Measurements from ENCODE around the gene CALR3.
"Not testable (repeated sequence)": the region's sequence is repeated elsewhere in the genome, so short reads cannot be mapped to it uniquely, and the experiment has no call there.

The CALR3 gene

DNA sequence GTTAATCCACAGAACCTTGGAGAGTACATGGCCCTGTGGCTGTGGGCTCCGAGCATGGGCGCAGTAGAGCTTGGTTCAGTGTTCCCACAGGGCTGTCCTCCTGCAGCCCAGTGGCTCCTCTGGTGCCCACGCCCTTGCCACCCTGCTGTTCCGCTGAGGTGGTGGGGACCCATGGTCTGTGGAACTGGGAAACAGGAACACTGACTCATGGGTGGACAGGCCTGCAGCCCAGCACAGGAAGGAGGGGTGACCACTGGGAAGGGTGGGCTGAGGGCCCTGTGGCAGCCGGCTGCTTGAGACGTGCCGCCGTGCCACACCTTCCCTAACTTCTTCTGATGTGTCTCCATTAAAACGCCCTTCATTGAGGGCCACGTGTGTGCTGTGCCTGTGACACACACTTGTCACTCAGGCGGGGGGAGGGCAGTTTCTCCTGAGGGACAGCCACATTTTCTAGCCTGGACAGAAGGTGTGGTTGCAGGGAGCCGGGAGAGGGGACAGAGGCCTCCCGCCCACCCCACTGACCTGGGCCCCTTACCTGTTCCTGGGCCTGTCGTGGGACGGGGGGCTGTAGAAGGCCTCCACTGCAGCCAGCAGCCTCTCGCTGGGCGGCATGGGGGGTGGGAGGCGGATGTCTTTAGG is 25.1 kb upstream of the CALR3 start:
- peaks cover 94% of the 10 kb centered on the region for H3K36me3 ChIP-seq (ENCODE audit: insufficient read depth, low read depth, low read length)
- no peak overlapping the region for H3K27ac ChIP-seq (ENCODE audit: low read length)
- H3K4me3 ChIP-seq (ENCODE audit: low read length), result no peak overlapping the region
- H3K9ac ChIP-seq (ENCODE audit: low read depth, low read length), result no peak overlapping the region
- no peaks in the 10 kb centered on the region for H3K27me3 ChIP-seq (ENCODE audit: insufficient read depth, low read length)
- no peaks in the 10 kb centered on the region for H3K9me3 ChIP-seq (ENCODE audit: insufficient read depth, low read depth, low read length)
- no peaks in the 10 kb centered on the region for H3K4me1 ChIP-seq (ENCODE audit: insufficient read depth, low read length)

DNA sequence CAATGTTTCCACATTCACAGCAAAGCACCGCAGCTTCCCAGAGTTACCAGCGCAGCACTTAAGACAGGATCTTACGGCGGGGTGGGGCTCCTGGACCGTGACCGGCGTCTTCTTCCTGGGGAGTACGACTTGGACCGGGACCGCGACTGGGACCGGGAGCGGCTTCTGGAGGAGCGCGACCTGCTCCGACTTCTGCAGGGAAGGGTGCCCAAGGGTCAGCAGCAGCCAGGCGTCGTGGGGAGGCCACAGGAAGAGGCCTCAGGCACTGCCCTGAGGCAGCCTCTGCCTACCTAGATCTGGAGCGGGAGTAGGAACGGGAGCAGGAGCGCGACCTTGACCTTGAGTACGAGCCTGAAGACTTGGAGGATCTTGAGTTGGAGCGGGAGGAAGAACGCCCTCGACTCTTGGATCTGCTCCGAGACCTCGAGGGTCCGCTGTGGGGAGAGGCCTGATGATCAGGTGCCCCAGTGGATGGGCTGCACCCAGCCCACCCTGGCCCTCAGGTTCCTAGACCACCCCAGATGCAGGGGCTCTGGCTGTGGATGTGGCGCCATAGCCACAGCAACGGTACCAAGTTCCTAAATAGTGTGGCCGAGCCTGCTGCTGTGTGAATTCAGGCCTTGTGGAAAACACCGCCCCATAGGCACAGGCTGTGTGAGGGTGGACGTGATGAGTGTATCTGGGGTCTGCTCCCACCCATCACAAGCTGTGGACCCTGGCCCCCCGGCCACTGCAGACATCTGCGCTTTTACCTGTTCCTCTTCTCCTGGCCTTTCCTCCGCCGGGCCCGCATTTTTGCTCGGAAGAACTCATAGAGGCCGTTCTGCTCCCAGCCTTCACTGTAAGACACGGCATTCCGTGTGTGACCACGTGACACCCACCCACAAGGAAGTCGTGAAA is 24.4 kb upstream of the CALR3 start:
- Histone ChIP-seq H3K36me3 (ENCODE audit: insufficient read depth, low read depth, low read length) (peaks cover 89% of the 10 kb centered on the region), H3K4me3 (ENCODE audit: low read length) (no peak overlapping the region), H3K27ac (ENCODE audit: low read length) (no peak overlapping the region), H3K4me1 (ENCODE audit: insufficient read depth, low read length) (no peaks in the 10 kb centered on the region), H3K9ac (ENCODE audit: low read depth, low read length) (no peak overlapping the region), H3K9me3 (ENCODE audit: insufficient read depth, low read depth, low read length) (no peaks in the 10 kb centered on the region), H3K27me3 (ENCODE audit: insufficient read depth, low read length) (no peaks in the 10 kb centered on the region)

DNA sequence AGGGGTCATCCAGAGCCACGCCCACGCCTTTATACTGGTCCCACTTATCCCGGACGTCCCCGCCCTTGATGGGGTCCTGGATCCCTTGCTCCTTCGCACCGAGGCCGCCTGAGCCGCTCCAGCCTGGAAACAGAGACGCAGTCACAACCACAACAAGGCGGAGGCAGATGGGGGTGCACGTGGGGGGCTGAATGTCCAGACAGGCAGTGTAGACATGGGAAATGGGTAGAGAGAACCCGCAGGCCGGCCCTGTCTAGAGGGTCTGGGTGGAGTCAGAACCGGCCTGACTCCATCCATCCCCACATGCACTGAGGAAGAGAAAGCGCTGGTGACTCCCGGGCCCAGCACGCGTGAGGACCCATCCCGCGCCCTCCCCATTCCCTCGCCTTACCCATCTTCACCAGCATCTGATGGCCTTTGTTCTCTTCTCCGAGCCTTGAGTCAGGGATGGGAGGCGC is 23.3 kb upstream of the CALR3 start:
- H3K27me3 ChIP-seq (ENCODE audit: insufficient read depth, low read length), result no peaks in the 10 kb centered on the region
- H3K9me3 ChIP-seq (ENCODE audit: insufficient read depth, low read depth, low read length), result no peaks in the 10 kb centered on the region
- peaks cover 79% of the 10 kb centered on the region for H3K36me3 ChIP-seq (ENCODE audit: insufficient read depth, low read depth, low read length)
- no peaks in the 10 kb centered on the region for H3K4me1 ChIP-seq (ENCODE audit: insufficient read depth, low read length)
- no peak overlapping the region for H3K4me3 ChIP-seq (ENCODE audit: low read length)
- no peak overlapping the region for H3K9ac ChIP-seq (ENCODE audit: low read depth, low read length)
- H3K27ac ChIP-seq (ENCODE audit: low read length), result no peak overlapping the region

DNA sequence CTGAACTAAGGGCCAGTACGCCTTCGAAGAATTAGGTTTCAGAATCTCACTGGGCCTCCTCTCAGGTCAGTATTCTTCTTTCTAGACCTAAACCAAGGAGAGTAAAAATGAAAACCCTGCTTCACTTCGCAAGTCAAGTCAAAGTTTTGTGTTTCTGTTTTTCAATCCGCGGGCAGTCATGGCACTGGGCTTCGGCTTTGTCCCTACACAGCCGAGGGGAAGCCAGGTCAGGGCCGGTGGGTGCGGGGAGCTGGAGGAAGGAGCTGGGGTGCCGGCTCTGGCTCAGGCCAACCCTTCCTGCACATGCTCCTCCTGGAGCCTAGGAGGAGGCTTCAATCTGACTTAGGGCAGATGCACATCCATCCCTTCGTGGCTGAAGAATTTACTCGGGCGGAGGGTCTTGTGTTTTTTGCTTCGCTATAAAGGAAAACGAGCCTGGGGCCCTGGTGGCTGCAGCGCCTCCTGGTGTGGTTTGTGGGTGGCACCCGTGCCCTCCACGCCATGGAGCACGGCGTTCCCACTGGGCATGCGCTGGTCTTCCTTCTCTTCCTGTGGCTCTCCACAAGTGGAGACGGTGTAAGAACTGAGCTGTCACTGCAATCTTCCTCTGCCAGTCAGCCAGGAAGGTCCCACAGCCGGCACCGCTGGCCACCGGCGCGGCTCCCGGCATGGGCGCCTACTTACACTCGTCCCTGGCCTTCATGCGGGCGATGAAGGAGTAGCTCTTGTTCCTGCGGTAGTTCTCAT is 22.7 kb upstream of the CALR3 start:
- Histone ChIP-seq H3K9me3 (ENCODE audit: insufficient read depth, low read depth, low read length) (no peaks in the 10 kb centered on the region), H3K27ac (ENCODE audit: low read length) (no peak overlapping the region), H3K4me1 (ENCODE audit: insufficient read depth, low read length) (no peaks in the 10 kb centered on the region), H3K27me3 (ENCODE audit: insufficient read depth, low read length) (no peaks in the 10 kb centered on the region), H3K36me3 (ENCODE audit: insufficient read depth, low read depth, low read length) (peaks cover 73% of the 10 kb centered on the region), H3K4me3 (ENCODE audit: low read length) (no peak overlapping the region), H3K9ac (ENCODE audit: low read depth, low read length) (no peak overlapping the region)

DNA sequence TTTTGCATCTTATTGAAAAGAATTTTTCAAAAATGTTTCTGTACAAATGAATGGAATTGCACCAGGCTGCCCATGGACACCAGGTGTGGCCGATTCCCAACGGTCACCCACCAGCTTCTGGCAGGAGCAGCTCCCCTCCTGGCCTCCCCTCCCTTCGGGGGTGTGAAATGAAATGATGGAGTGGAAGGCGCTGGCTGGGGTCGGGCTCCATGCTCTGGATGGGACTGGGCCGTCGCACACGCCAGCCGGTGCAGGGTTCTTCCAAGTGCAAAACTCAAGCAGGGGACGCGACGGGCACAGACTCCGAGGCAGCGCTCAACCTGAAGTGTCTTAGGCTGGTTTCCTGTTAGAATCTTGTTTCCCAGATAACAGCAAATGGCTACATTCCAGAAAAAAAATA is 22.1 kb upstream of the CALR3 start:
- Histone ChIP-seq H3K9ac (ENCODE audit: low read depth, low read length) (no peak overlapping the region), H3K4me1 (ENCODE audit: insufficient read depth, low read length) (no peaks in the 10 kb centered on the region), H3K9me3 (ENCODE audit: insufficient read depth, low read depth, low read length) (no peaks in the 10 kb centered on the region), H3K4me3 (ENCODE audit: low read length) (no peak overlapping the region), H3K36me3 (ENCODE audit: insufficient read depth, low read depth, low read length) (peaks cover 67% of the 10 kb centered on the region), H3K27me3 (ENCODE audit: insufficient read depth, low read length) (no peaks in the 10 kb centered on the region), H3K27ac (ENCODE audit: low read length) (no peak overlapping the region)

DNA sequence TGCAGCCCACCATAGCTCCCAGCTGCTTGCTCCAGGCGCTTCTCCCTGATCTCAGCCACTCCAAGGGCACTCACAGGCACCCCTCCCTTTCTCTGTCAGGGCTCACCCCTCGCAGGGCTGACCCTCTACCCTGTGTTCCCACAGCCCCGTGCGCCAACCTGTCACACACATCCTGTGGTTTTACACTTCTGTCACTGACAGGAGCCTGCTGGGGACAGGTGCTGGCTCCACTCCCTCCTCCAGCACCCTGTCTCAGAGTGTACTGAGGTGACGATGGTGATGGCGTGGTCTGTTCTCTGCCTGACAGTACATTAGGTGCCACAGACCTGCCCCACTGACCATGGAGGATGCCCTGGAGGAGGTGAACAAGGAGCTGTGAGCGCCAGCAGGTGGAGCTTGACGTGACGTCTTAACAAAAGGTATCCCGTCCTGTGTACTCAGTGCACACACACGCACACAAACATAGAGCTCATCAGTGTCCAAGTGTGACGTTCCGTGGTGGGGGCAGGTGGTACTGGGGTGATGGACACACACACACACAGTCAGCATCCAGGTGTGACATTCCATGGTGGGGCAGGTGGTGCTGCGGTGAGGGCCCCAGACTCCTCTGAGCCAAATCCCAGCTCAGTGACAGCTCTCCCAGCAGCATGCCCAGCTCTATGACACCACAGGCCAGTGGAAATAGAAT is 21.1 kb upstream of the CALR3 start:
- no peak overlapping the region for H3K4me3 ChIP-seq (ENCODE audit: low read length)
- peaks cover 62% of the 10 kb centered on the region for H3K36me3 ChIP-seq (ENCODE audit: insufficient read depth, low read depth, low read length)
- no peak overlapping the region for H3K27ac ChIP-seq (ENCODE audit: low read length)
- no peak overlapping the region for H3K9ac ChIP-seq (ENCODE audit: low read depth, low read length)
- H3K9me3 ChIP-seq (ENCODE audit: insufficient read depth, low read depth, low read length), result no peaks in the 10 kb centered on the region
- no peaks in the 10 kb centered on the region for H3K27me3 ChIP-seq (ENCODE audit: insufficient read depth, low read length)
- H3K4me1 ChIP-seq (ENCODE audit: insufficient read depth, low read length), result no peaks in the 10 kb centered on the region

- H3K9ac ChIP-seq (ENCODE audit: low read depth, low read length), result no peak overlapping the region
- H3K36me3 ChIP-seq (ENCODE audit: insufficient read depth, low read depth, low read length), result peaks cover 60% of the 10 kb centered on the region
- H3K27me3 ChIP-seq (ENCODE audit: insufficient read depth, low read length), result no peaks in the 10 kb centered on the region
- H3K4me1 ChIP-seq (ENCODE audit: insufficient read depth, low read length), result no peaks in the 10 kb centered on the region
- no peak overlapping the region for H3K4me3 ChIP-seq (ENCODE audit: low read length)
- H3K27ac ChIP-seq (ENCODE audit: low read length), result no peak overlapping the region
- H3K9me3 ChIP-seq (ENCODE audit: insufficient read depth, low read depth, low read length), result no peaks in the 10 kb centered on the region
Measured at GRCh38 chr19:16516381-16516780, 20.4 kb upstream of the CALR3 start.

GRCh38 chr19:16514383-16515019 is 18.5 kb upstream of the CALR3 start:
- no peaks in the 10 kb centered on the region for H3K9me3 ChIP-seq (ENCODE audit: insufficient read depth, low read depth, low read length)
- no peak overlapping the region for H3K9ac ChIP-seq (ENCODE audit: low read depth, low read length)
- H3K27ac ChIP-seq (ENCODE audit: low read length), result no peak overlapping the region
- no peaks in the 10 kb centered on the region for H3K4me1 ChIP-seq (ENCODE audit: insufficient read depth, low read length)
- H3K36me3 ChIP-seq (ENCODE audit: insufficient read depth, low read depth, low read length), result peaks cover 53% of the 10 kb centered on the region
- no peaks in the 10 kb centered on the region for H3K27me3 ChIP-seq (ENCODE audit: insufficient read depth, low read length)
- no peak overlapping the region for H3K4me3 ChIP-seq (ENCODE audit: low read length)

DNA sequence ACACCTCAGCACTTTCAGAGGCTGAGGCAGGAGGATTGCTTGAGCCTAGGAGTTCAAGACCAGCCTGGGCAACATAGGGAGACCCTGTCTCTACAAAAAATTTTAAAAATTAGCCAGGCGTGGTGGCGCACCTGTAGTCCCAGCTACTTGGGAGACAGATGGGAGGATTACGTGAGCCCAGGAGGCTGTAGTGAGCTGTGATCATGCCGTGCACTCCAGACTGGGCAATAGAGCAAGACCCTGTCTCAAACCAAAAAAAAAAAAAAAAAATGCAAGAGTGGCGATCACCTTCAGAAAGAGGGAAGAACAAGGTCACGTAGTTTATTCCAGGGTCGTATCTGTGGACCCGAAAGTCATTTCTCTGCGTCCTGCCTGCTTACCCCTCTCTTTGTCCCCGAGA is 16.6 kb upstream of the CALR3 start:
- not testable (repeated sequence) for H3K4me1 ChIP-seq (ENCODE audit: insufficient read depth, low read length); H3K9me3 ChIP-seq (ENCODE audit: insufficient read depth, low read depth, low read length); H3K4me3 ChIP-seq (ENCODE audit: low read length); H3K27me3 ChIP-seq (ENCODE audit: insufficient read depth, low read length); H3K27ac ChIP-seq (ENCODE audit: low read length); H3K9ac ChIP-seq (ENCODE audit: low read depth, low read length)
- H3K36me3 ChIP-seq (ENCODE audit: insufficient read depth, low read depth, low read length), result peaks cover 38% of the 10 kb centered on the region

- Histone ChIP-seq H3K9me3 (ENCODE audit: insufficient read depth, low read depth, low read length) (no peaks in the 10 kb centered on the region), H3K36me3 (ENCODE audit: insufficient read depth, low read depth, low read length) (peaks cover 27% of the 10 kb centered on the region), H3K27me3 (ENCODE audit: insufficient read depth, low read length) (no peaks in the 10 kb centered on the region), H3K9ac (ENCODE audit: low read depth, low read length) (no peak overlapping the region; the same call in 1 of the 2 replicates), H3K4me1 (ENCODE audit: insufficient read depth, low read length) (no peaks in the 10 kb centered on the region), H3K27ac (ENCODE audit: low read length) (no peak overlapping the region), H3K4me3 (ENCODE audit: low read length) (no peak overlapping the region)
Measured at GRCh38 chr19:16509141-16510061, 13.4 kb upstream of the CALR3 start.
